GM06990 (cell line): ENCODE measurements around the gene SLC25A42.

Experiments
- DNase-seq: peaks from one replicate; pipeline ENCODE4 v3.0.0-alpha.2; 2011; ENCODE audit not compliant: insufficient read length; ENCODE audit errors: extremely low read depth
- H3K27me3 ChIP-seq: replicated peaks from 2 replicates; pipeline ENCODE4 v1.6.0; 2011; ENCODE audit warnings: low read length; ENCODE audit not compliant: control insufficient read depth, insufficient read depth
- H3K36me3 ChIP-seq: 2 replicates; pipeline ENCODE4 v1.5.1; 2011; ENCODE audit warnings: low read length; ENCODE audit not compliant: control insufficient read depth, insufficient read depth
- H3K4me3 ChIP-seq: replicated peaks from 2 replicates; pipeline ENCODE4 v1.5.1; 2011; ENCODE audit warnings: low read depth, mild to moderate bottlenecking, control low read depth, low read length
- TF ChIP-seq, protein P1 (sequence below): IDR thresholded peaks from 2 replicates; pipeline ENCODE4 v1.5.1; 2011; ENCODE audit warnings: low read length, control low read depth, mild to moderate bottlenecking, inconsistent platforms; ENCODE audit not compliant: insufficient read depth, poor library complexity, severe bottlenecking

SLC25A42 gene

DNA sequence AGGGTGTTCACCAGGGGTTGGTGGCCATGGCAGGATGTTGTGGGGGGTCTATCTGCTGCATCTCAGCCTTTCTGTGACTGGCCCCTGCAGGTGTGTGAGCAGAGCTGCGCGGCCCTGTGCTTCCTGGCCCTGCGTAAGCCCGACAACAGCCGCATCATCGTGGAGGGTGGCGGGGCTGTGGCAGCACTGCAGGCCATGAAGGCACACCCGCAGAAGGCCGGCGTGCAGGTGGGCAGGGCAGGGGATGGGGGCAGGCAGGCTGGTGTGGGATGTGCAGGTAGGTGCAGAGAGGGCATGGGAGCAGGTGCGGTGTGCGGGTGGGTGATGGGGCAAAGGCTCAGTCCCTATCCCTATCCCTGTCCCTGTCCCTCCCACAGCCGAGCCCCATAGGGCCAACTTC lies 8.1 kb upstream of the SLC25A42 start:
- Histone ChIP-seq H3K27me3 (no peaks in the 10 kb centered on the region), H3K36me3 (peaks cover 40% of the 10 kb centered on the region), H3K4me3 (no peak overlapping the region)
- DNase-seq, result no peak
- TF ChIP-seq, protein P1, sequence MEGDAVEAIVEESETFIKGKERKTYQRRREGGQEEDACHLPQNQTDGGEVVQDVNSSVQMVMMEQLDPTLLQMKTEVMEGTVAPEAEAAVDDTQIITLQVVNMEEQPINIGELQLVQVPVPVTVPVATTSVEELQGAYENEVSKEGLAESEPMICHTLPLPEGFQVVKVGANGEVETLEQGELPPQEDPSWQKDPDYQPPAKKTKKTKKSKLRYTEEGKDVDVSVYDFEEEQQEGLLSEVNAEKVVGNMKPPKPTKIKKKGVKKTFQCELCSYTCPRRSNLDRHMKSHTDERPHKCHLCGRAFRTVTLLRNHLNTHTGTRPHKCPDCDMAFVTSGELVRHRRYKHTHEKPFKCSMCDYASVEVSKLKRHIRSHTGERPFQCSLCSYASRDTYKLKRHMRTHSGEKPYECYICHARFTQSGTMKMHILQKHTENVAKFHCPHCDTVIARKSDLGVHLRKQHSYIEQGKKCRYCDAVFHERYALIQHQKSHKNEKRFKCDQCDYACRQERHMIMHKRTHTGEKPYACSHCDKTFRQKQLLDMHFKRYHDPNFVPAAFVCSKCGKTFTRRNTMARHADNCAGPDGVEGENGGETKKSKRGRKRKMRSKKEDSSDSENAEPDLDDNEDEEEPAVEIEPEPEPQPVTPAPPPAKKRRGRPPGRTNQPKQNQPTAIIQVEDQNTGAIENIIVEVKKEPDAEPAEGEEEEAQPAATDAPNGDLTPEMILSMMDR, result no peak

DNA sequence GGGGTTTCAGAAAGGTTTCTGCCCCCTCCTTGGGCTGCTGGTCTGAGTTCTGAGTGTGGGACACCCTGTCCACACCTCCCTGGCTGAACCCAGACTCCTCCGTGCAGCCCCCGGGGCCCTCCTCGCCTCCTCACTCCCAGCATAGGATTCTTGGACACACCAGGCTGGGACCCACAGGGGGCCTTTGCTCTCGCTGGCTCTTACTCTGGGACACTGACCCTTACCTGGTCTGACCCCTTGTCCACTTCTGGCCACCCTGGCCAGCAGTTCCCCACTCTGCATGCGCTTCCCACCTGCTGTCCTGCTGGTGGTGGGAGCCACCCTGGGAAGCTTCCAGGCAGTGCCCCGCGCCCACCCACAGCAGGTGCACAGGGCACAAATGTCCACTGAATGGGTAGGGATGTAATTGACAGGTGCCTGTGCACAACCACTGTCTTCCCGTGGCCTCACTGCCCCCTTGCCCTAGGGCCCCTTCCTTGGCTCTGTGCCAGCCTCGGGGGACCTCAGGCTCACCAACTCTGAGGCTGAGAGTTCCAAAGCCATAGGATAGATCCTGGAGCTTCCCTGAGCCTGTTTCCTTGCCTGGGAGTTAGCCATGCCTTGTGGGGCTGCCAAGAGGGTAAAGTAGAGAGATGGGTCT lies 7.0 kb upstream of the SLC25A42 start:
- Histone ChIP-seq H3K4me3 (no peak overlapping the region), H3K36me3 (peaks cover 36% of the 10 kb centered on the region), H3K27me3 (no peaks in the 10 kb centered on the region)
- TF ChIP-seq, protein P1, result no peak
- DNase-seq, result no peak

DNA sequence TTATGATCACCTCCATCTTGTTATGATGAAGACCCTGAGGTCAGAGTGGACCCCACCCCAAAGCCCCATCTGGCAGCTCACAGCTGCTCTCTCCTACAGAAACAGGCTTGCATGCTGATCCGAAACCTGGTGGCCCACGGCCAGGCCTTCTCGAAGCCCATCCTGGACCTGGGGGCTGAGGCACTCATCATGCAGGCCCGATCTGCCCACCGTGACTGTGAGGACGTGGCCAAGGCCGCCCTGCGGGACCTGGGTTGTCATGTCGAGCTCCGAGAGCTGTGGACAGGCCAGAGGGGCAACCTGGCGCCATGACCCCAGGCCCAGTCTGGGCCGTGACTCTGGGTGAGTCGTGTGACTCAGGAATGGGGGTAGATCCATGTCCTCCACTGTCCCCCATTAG lies 6.5 kb upstream of the SLC25A42 start:
- peaks cover 34% of the 10 kb centered on the region for H3K36me3 ChIP-seq
- TF ChIP-seq, protein P1, result no peak
- no peak overlapping the region for H3K4me3 ChIP-seq
- no peaks in the 10 kb centered on the region for H3K27me3 ChIP-seq
- no peak for DNase-seq

DNA sequence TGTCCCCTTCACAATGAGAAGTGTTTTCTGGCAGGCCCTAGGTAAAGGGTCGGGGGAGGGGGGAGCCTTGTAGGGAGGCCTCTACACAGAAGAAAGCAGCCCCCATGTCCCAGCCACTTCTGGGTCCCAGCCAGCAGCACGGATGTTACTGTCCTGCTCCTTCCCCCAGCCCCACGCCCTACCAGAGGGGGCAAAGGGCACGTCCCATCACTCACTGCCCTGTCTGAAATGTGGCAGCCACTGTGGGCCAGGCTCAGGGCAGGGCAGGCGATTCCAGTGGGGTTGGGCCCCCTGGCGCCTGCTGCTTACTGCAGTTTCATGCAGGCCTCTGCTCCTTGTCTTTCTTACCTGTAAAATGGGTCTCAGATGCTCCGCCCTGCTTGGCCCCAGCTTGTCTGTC lies 6.1 kb upstream of the SLC25A42 start:
- no peak overlapping the region for H3K4me3 ChIP-seq
- DNase-seq, result no peak
- H3K36me3 ChIP-seq, result peaks cover 30% of the 10 kb centered on the region
- TF ChIP-seq, protein P1, result no peak
- no peaks in the 10 kb centered on the region for H3K27me3 ChIP-seq

DNA sequence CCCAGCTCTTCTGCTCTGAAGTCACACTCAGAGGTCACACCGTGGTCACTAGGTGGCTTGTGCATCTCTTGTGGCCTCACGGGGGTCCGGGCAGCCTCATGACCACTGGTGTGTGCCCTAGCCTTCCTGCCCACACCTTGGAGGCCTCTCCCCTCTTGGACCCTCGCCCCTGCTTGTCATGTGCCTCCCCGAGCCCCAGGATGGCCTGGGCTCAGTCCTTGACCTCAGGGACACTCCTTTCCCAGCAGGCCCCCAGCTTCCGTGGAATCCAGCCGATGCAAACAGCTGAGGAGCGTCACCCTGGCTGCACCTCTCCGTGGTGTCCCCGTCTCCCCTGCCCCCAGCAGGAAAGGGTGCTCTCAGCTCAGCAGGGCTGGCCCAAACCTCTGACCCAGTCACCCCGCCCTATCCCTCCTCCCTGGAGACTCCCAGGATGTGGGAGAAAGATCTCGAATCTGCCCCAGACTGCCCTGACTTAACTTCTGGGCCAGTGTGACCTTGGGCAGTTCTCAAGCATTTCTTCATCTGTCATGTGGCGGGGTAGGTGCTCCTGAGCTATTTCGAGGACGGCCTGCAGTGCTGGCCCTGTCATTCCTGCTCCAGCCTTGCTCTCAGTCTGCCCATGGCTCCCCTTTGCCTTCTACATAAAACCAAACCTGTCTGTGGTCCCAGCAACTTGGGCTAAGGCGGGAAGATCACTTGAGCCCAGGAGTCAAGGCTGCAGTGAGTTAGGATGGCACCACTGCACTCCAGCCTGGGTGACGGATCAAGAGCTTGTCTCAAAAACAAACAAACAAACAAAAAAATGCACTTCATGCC lies 4.6 kb upstream of the SLC25A42 start:
- no peak for DNase-seq
- Histone ChIP-seq H3K4me3 (no peak overlapping the region), H3K36me3 (peaks cover 27% of the 10 kb centered on the region), H3K27me3 (no peaks in the 10 kb centered on the region)
- TF ChIP-seq, protein P1, result no peak
